ENCODE measurements around the gene GPR55. TPM values are rescaled to one million over a fixed set of nuclear protein-coding genes. Genes with fewer than 3 reads are reported as not detected.
A peak's percentile ranks its signal among the peaks of the same experiment; 100 is the strongest.
"Not testable (repeated sequence)": the region's sequence is repeated elsewhere in the genome, so short reads cannot be mapped to it uniquely, and the experiment has no call there.

GPR55 gene
- total RNA-seq = not detected in 2 replicates

- no peak for DNase-seq (ENCODE audit: low read depth)
These were observed at the start of gene GPR55 for GRCh38 chr2:230924470-230925341. TSS of gene GPR55 (minus strand) at chr2:230925242. CDS start at chr2:230910962, 14,280 bp downstream.

- peak; percentile 83 for DNase-seq (ENCODE audit: low read depth)
These were observed 49.3 kb upstream of the GPR55 start for GRCh38 chr2:230974096-230974913.

- DNase-seq (ENCODE audit: low read depth) = no peak
These were observed 47.0 kb upstream of the GPR55 start for GRCh38 chr2:230972046-230972445.

GRCh38 chr2:230969659-230970015 is 44.6 kb upstream of the GPR55 start:
- DNase-seq (ENCODE audit: low read depth) = no peak

- no peak for DNase-seq (ENCODE audit: low read depth)
These were observed 44.0 kb upstream of the GPR55 start for GRCh38 chr2:230968921-230969658.

- DNase-seq (ENCODE audit: low read depth) = not testable (repeated sequence)
These were observed 43.3 kb upstream of the GPR55 start for GRCh38 chr2:230968314-230968713.

- DNase-seq (ENCODE audit: low read depth) = no peak
These were observed 42.1 kb upstream of the GPR55 start for GRCh38 chr2:230967113-230967512.

GRCh38 chr2:230964136-230964730 is 39.2 kb upstream of the GPR55 start:
- DNase-seq (ENCODE audit: low read depth) = no peak

- peak; percentile 59 for DNase-seq (ENCODE audit: low read depth)
These were observed 36.0 kb upstream of the GPR55 start for GRCh38 chr2:230961091-230961491.

GRCh38 chr2:230960026-230960425 is 35.0 kb upstream of the GPR55 start:
- DNase-seq (ENCODE audit: low read depth) = no peak

- no peak for DNase-seq (ENCODE audit: low read depth)
These were observed 34.0 kb upstream of the GPR55 start for GRCh38 chr2:230958820-230959756.

GRCh38 chr2:230957756-230958391 is 32.8 kb upstream of the GPR55 start:
- no peak for DNase-seq (ENCODE audit: low read depth)

GRCh38 chr2:230956827-230957755 is 32.0 kb upstream of the GPR55 start:
- DNase-seq (ENCODE audit: low read depth) = peak; percentile 36

GRCh38 chr2:230955163-230955737 is 30.2 kb upstream of the GPR55 start:
- DNase-seq (ENCODE audit: low read depth) = no peak

- no peak for DNase-seq (ENCODE audit: low read depth)
These were observed 29.7 kb upstream of the GPR55 start for GRCh38 chr2:230954746-230955145.

GRCh38 chr2:230953845-230954244 is 28.8 kb upstream of the GPR55 start:
- DNase-seq (ENCODE audit: low read depth) = peak; percentile 89

- no peak for DNase-seq (ENCODE audit: low read depth)
These were observed 27.3 kb upstream of the GPR55 start for GRCh38 chr2:230952226-230952956.

- DNase-seq (ENCODE audit: low read depth) = no peak
These were observed 26.4 kb upstream of the GPR55 start for GRCh38 chr2:230951396-230951795.
